G401.6 (cell line): Measurements from ENCODE around the gene LIPM.
"Not testable (repeated sequence)": the region's sequence is repeated elsewhere in the genome, so short reads cannot be mapped to it uniquely, and the experiment has no call there.

ENCODE experiments used
- FAIRE-seq: peaks from 2 replicates; lab custom pipeline; 2012; peaks lifted over from hg19 to GRCh38; lab: Jason Lieb, UNC

The LIPM gene

DNA sequence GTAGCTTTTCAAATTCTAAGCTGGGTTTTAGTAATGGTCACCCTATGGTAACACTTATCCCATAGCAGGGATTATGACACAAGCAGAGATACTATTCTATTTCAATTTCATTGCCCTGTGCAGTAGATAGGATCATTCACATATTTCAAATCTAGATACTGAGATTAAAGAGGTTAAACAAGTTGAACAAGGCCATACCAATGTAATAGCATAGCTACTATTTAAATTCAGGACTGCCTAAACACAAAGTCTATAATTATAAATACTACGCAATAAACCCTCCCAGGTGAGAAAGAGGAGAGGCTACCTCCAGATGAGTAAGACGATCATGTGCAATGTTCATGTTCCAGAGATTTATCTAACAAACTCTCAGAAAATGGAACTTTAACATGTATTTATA, 1.1 kb downstream of the LIPM start:
- no peak for FAIRE-seq

DNA sequence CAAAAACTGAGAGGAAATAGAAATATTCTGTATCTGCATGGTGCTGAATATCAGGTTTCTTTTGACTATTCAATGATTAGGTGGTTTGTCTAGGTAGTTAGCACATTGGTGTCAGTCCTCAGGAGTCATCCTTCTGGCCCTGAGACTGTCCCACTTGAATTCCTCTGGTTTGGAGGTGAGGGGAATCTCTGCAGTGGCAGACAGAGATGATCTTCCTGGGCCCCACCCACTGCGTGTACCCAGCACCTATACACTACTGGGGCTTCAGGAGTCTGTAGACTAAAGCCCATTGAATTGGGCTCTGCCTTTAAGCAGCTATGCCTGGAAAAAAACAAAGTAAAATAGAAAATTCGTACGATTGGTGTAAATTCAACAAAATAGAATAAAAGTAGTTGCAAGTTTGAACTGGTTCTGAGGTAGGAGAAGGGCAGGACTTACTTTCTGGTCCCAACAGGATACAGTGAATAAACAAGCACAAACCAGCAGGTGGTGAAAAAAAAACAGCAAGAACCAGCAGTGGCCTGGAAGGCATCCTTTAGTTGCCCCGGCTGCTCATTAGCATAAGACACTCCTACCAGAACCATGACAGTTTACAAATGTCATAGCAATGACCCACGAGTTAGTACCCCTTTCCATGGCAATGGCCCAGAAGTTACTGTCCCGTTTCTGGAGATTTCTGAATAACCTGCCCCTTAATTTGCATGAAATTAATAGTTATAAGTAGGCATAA, 1.7 kb downstream of the LIPM start:
- no peak for FAIRE-seq

DNA sequence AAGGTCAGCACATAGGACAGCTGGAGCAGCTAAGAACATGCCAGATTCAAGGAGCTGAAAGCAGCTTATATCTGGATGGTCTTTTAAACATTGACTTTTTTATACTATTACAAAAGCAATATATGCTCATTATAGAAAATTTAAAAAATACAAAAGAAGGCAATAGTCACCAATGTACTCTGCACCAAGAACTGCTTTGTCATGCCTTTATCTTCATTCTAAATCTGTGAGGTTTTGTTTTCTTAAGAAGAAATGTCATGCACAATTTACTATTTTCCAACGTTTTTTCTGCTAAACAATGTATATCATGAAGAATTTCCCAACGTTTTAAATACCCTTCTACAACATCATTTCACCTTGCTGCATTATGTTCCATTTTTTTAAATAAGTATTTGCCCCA, 2.8 kb downstream of the LIPM start:
- no peak for FAIRE-seq

- FAIRE-seq, result no peak
Observed at GRCh38 chr10:88805924-88806323, 3.4 kb downstream of the LIPM start.

DNA sequence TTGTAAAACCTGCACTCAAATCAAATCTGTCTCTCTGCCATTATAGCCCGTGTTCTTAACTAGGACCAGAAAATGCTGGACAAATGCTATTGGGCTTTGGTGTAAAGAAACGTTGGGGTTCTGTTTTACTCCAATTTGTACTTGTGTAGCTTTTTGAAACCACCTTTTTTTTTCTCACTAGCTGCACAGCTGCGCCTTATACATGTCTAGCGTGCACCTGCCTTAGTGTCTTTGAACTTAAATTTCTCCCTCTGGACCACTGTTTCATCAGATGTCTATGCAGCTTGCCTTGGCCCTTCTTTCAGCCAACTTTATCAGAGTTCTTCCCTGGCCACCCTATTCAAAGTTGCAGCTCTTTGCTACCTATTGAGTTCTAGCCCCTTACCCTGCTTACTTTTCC, 7.1 kb downstream of the LIPM start:
- no peak for FAIRE-seq

- no peak for FAIRE-seq
Observed at GRCh38 chr10:88810196-88810961, 7.8 kb downstream of the LIPM start.

- FAIRE-seq, result no peak
Observed at GRCh38 chr10:88813200-88813599, 10.7 kb downstream of the LIPM start.

- FAIRE-seq, result no peak
Observed at GRCh38 chr10:88819290-88819689, 16.8 kb downstream of the LIPM start.

GRCh38 chr10:88820748-88821401, 18.3 kb downstream of the LIPM start:
- FAIRE-seq, result no peak

- FAIRE-seq, result no peak
Observed at GRCh38 chr10:88826388-88826787, 23.9 kb downstream of the LIPM start.

DNA sequence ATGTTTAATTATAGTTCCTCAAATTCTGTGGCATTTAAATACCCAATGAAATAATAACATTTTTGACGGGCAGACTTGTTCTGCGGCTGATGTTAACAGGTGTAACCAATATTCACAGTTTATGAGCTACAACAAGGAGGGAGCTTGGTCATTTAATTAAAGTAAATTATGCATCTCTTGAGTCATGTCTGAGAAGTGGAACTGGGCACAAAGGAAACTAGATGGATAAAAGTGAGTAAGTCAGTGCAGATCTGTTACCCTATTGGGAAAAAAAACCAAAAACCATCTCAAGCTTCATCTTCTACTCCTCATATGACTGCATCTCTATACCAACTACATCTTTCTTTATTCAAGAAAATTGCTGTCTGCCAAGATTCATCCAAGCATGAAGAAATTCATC, 25.1 kb downstream of the LIPM start:
- no peak for FAIRE-seq

- FAIRE-seq, result no peak
Observed at GRCh38 chr10:88828310-88828709, 25.8 kb downstream of the LIPM start.

- FAIRE-seq, result no peak
Observed at GRCh38 chr10:88830643-88831268, 28.2 kb downstream of the LIPM start.

DNA sequence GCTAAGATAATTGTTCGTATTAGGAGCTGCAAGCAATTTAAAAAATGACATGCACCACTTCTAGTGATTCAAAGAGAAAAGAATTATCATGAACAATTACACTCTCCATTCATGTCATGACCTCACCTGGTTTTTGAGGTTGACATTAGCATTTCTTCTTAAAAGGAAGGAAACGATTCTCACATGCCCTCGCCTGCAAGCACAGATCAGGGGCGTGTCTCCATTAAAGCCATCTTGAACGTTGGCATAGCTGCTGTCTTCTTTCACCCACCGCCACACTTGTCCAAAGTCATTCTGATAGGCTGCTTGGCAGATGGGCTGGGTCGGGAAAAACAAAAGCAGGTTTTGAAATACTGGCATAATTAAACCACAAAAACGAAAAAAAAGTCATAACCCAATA, 29.2 kb downstream of the LIPM start:
- FAIRE-seq, result no peak

DNA sequence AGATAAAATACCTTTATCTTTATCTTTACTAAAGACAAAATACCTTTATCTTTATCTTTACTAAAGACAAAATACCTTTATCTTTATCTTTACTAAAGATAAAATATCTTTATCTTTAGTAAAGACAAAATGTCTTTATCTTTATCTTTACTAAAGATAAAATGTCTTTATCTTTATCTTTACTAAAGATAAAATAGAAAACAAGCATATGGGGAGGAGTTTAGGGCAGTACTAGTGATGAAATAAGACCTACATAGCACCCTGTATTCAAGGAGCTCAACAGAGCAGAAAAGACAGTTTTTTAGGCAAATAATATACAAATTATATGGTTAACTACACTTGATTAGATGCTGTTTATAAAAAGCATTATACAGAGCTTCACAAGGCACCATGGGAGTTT, 29.8 kb downstream of the LIPM start:
- FAIRE-seq, result peak; percentile 33

DNA sequence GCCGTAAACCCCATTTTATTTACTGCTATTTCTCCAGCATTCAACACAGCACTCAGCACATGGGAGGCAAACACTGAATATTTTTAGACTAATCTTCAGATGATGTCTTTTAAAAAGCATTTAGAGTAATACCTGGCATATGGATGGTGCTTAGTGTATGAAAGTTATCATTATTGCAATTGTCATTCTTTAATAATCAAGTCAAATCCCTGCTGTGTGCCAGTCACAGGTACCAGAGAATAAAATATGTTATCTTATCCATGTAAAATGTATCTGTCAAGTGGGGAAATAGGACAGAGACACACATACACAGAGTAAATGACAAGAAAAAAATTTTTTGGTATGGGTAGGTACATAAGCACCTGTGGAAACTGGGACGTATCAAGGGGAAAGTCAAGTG, 30.6 kb downstream of the LIPM start:
- FAIRE-seq, result no peak

GRCh38 chr10:88833723-88834122, 31.2 kb downstream of the LIPM start:
- FAIRE-seq, result no peak

DNA sequence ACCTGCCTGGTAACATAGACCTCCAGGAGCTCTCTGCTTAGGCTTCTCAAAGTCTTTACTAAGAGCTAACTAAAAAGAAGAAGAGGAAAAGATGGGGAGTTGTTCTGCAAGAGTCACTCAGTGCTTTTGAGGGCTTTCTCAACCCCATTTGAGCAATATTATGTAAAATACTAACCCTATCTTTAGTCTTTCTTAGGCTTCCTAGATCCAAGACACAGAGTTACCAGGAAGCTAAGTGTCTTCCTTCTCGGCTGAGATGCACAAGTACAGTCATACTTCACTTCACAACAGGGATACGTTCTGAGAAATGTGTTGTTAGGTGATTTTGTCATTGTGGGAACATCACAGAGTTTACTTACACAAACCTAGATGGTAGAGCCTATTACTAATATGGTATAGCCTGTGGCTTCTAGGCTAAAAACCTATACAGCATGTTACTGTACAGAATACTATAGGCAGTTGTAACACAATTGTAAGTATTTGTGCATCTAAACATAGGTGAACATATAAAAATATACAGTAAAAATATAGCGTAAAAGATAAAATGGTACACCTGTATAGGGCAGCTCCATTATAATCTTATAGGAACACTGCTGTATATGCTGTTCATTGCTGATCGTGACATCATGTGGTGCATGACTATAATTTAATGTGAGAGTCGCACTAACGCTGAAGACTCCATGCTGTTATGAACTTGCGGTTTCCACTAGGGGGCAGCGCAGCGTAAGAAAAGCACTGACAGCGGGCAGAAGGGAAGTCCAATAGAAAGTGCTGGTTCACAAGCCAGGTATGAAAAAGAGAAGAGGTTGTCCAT, 32.8 kb downstream of the LIPM start:
- FAIRE-seq, result peak; percentile 53

DNA sequence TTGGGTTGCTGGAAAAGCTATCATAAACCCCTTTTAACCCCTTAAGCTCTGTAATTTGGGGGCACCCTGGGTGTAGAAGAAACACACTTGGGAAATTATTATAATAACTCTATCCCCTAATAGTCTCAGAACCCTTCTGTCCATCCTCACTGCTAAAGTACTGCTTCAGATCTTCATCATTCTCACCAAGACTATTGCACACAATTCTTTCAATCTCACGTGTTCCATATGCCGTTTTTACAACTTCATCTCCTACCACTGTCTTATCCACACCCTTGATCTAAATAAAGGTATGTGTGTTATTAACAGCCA, 33.3 kb downstream of the LIPM start:
- FAIRE-seq, result no peak

GRCh38 chr10:88837632-88838031, 35.1 kb downstream of the LIPM start:
- not testable (repeated sequence) for FAIRE-seq

- FAIRE-seq, result no peak
Observed at GRCh38 chr10:88838766-88839350, 36.3 kb downstream of the LIPM start.

DNA sequence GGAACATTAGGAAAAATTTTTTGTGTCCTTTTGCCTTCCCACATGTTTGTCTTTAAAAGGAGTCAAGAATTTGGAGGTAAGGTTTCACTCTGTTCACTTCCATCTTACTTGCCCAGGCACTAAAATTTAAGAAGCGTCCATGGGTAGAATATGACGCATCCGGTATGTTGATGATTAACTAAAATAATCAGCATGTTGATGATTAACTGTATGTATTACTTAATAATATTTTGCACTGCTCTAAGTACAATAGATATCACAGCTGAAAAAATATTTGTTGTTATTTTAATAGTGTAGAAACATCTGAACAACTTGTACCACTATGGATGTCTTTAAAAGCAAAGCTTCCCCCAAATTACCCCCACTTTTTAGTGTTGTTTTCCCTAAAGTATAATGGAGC, 37.6 kb downstream of the LIPM start:
- no peak for FAIRE-seq
